GM12874 (cell line): ENCODE results near the gene SPAG6.

ENCODE experiments used
- CTCF ChIP-seq: IDR thresholded peaks from 2 replicates; pipeline ENCODE4 v1.5.1; 2011; ENCODE audit warnings: low read depth, mild to moderate bottlenecking, control low read depth, low read length, moderate library complexity; ENCODE audit not compliant: insufficient read depth

Gene SPAG6

GRCh38 chr10:22455068-22455857 is 110.0 kb downstream of the SPAG6 start:
- TF ChIP-seq CTCF = no peak

GRCh38 chr10:22456486-22456885 is 111.2 kb downstream of the SPAG6 start:
- TF ChIP-seq CTCF = no peak

- no peak for TF ChIP-seq CTCF
Observed at GRCh38 chr10:22458272-22459038, 113.2 kb downstream of the SPAG6 start.

- TF ChIP-seq CTCF = no peak
Observed at GRCh38 chr10:22459496-22459895, 114.2 kb downstream of the SPAG6 start.

GRCh38 chr10:22460101-22460500 is 114.8 kb downstream of the SPAG6 start:
- TF ChIP-seq CTCF = no peak

- TF ChIP-seq CTCF = no peak
Observed at GRCh38 chr10:22460531-22461403, 115.5 kb downstream of the SPAG6 start.

- TF ChIP-seq CTCF = no peak
Observed at GRCh38 chr10:22461891-22462290, 116.6 kb downstream of the SPAG6 start.
